H1 (cell line): Measurements from ENCODE around the gene TBC1D9.
A peak's percentile ranks its signal among the peaks of the same experiment; 100 is the strongest.

ENCODE experiments used
- CEBPB ChIP-seq: IDR thresholded peaks from 2 replicates; pipeline ENCODE4 v1.6.1; 2012; ENCODE audit warnings: low read depth, low read length
- CHD2 ChIP-seq: IDR thresholded peaks from 2 replicates; pipeline ENCODE4 v1.6.1; 2012; ENCODE audit warnings: low read length, improper control_type of control experiment
- CTCF ChIP-seq, 3 experiments: IDR thresholded peaks; 1 replicate in 2 of 3; 2 replicates in 1 of 3; pipeline versions ENCODE4 v1.5.1 to v1.6.1; 2011; ENCODE audit warnings: low read length in 3 of 3, mild to moderate bottlenecking in 3 of 3, inconsistent platforms in 2 of 3, low read depth in 1 of 3, moderate library complexity in 1 of 3; ENCODE audit not compliant: insufficient read depth in 1 of 3; ENCODE audit errors: control extremely low read depth in 1 of 3
- EP300 ChIP-seq, 2 experiments: IDR thresholded peaks; 1 replicate in 1 of 2; 2 replicates in 1 of 2; pipeline ENCODE4 v1.6.1; 2011 to 2012; ENCODE audit warnings: low read depth in 2 of 2, low read length in 2 of 2, mild to moderate bottlenecking in 2 of 2, borderline replicate concordance in 1 of 2, inconsistent platforms in 1 of 2, moderate library complexity in 1 of 2
- POLR2A ChIP-seq, 2 experiments: IDR thresholded peaks; 1 replicate in 1 of 2; 2 replicates in 1 of 2; pipeline ENCODE4 v1.6.1; 2011; ENCODE audit warnings: low read depth in 2 of 2, low read length in 2 of 2, mild to moderate bottlenecking in 2 of 2; ENCODE audit errors: control extremely low read depth in 1 of 2
- POLR2AphosphoS5 ChIP-seq: IDR thresholded peaks from 2 replicates; pipeline ENCODE4 v1.6.1; 2011; ENCODE audit warnings: low read depth, low read length
- RNF2 ChIP-seq: fragments of 200-900, 300-1000 bp; sonication (generic); IDR thresholded peaks from 2 replicates; pipeline ENCODE4 v1.7.1; 2016; ENCODE audit warnings: borderline replicate concordance, low read depth, mild to moderate bottlenecking, antibody characterized with exemption, low read length; ENCODE audit not compliant: poor library complexity, severe bottlenecking; ENCODE audit errors: missing control alignments
- SIRT6 ChIP-seq: IDR thresholded peaks from one replicate; pipeline ENCODE4 v1.7.1; 2012; ENCODE audit warnings: low read length, inconsistent platforms
- SP1 ChIP-seq: IDR thresholded peaks from 2 replicates; pipeline ENCODE4 v1.6.1; 2011; ENCODE audit warnings: low read depth, low read length
- SRF ChIP-seq: IDR thresholded peaks from 2 replicates; pipeline ENCODE4 v1.6.1; 2011; ENCODE audit warnings: mild to moderate bottlenecking, low read depth, low read length, moderate library complexity
- TEAD4 ChIP-seq: IDR thresholded peaks from 2 replicates; pipeline ENCODE4 v1.6.1; 2012; ENCODE audit warnings: low read depth, low read length, inconsistent platforms, mixed read lengths
- YY1 ChIP-seq: IDR thresholded peaks from 2 replicates; pipeline ENCODE4 v1.6.1; 2011; ENCODE audit warnings: low read depth, mild to moderate bottlenecking, low read length

GRCh38 chr4:140595065-140595464, 161.1 kb downstream of the TBC1D9 start:
- TF ChIP-seq POLR2AphosphoS5 (no peak), SP1 (no peak), YY1 (no peak), CTCF (IDR thresholded peaks at IDR 0.05; ENCODE audit: control extremely low read depth in 1 of 3, insufficient read depth in 1 of 3, low read depth in 1 of 3, low read length in 3 of 3) (peak; percentile 62 to 84 (median 82)), RNF2 (no peak), CHD2 (no peak), POLR2A (IDR thresholded peaks at IDR 0.05; ENCODE audit: control extremely low read depth in 1 of 2, low read depth in 2 of 2, low read length in 2 of 2) (no peak), SRF (no peak), CEBPB (no peak), TEAD4 (no peak), SIRT6 (no peak), EP300 (IDR thresholded peaks at IDR 0.05; ENCODE audit: borderline replicate concordance in 1 of 2, low read depth in 2 of 2, low read length in 2 of 2) (no peak)
